Measurements from ENCODE around the gene SUN1. TPM values are rescaled to one million over a fixed set of nuclear protein-coding genes. Genes with fewer than 3 reads are reported as not detected.

SUN1 gene
- total RNA-seq, 1 experiment from 2014 or later: 158 TPM

GRCh38 chr7:868189-868486, 35.9 kb downstream of the SUN1 start:
- POLR2A ChIA-PET: no interaction called here
- Mint-ChIP-seq H3K4me1 (no peaks in the 10 kb centered on the region), H3K27ac (no peak overlapping the region), H3K9me3 (no peaks in the 10 kb centered on the region), H3K36me3 (peaks cover 77% of the 10 kb centered on the region), H3K27me3 (ENCODE audit: low read depth) (no peaks in the 10 kb centered on the region), H3K4me3 (no peak overlapping the region)
- peak; percentile 22; the same call in 1 of the 2 replicates for ATAC-seq
- CTCF ChIA-PET: no interaction called here
- DNase-seq (ENCODE audit: low spot score): no peak
- TF ChIP-seq EMX1 (CRISPR knock-in tag; IDR thresholded peaks at IDR 0.05) (no peak), ZNF671 (CRISPR knock-in tag; IDR thresholded peaks at IDR 0.05) (no peak), IRF1 (CRISPR knock-in tag; IDR thresholded peaks at IDR 0.05) (no peak), HMGA2 (CRISPR knock-in tag; IDR thresholded peaks at IDR 0.05) (no peak), ZNF317 (CRISPR knock-in tag; IDR thresholded peaks at IDR 0.05; ENCODE audit: borderline replicate concordance, low read depth) (no peak), ZNF425 (CRISPR knock-in tag; conservative IDR thresholded peaks at IDR 0.05) (no peak)

GRCh38 chr7:869348-869747, 37.1 kb downstream of the SUN1 start:
- ATAC-seq (no peak), DNase-seq (ENCODE audit: low spot score) (no peak)
- no peak overlapping the region for H3K27ac Mint-ChIP-seq
- no peaks in the 10 kb centered on the region for H3K27me3 Mint-ChIP-seq (ENCODE audit: low read depth)
- TF ChIP-seq ZNF396 (CRISPR knock-in tag; IDR thresholded peaks at IDR 0.05; ENCODE audit: borderline replicate concordance) (no peak), PRDM15 (CRISPR knock-in tag; IDR thresholded peaks at IDR 0.05) (no peak), PREB (CRISPR knock-in tag; IDR thresholded peaks at IDR 0.05; ENCODE audit: borderline replicate concordance) (no peak), ZNF425 (CRISPR knock-in tag; conservative IDR thresholded peaks at IDR 0.05) (no peak), ATF2 (CRISPR knock-in tag; IDR thresholded peaks at IDR 0.05; ENCODE audit: borderline replicate concordance, low read depth) (no peak), FOXP4 (CRISPR knock-in tag; IDR thresholded peaks at IDR 0.05) (no peak), GRHL2 (CRISPR knock-in tag; IDR thresholded peaks at IDR 0.05; ENCODE audit: insufficient replicate concordance, severe bottlenecking) (no peak), RELA (CRISPR knock-in tag; IDR thresholded peaks at IDR 0.05; ENCODE audit: borderline replicate concordance) (no peak), ZBTB43 (CRISPR knock-in tag; IDR thresholded peaks at IDR 0.05) (no peak)
- peaks cover 6% of the 10 kb centered on the region for H3K4me1 Mint-ChIP-seq
- H3K9me3 Mint-ChIP-seq: peaks cover 6% of the 10 kb centered on the region
- POLR2A ChIA-PET: no interaction called here
- H3K36me3 Mint-ChIP-seq: peaks cover 79% of the 10 kb centered on the region
- no peak overlapping the region for H3K4me3 Mint-ChIP-seq
- CTCF ChIA-PET: no interaction called here
